Gastrocnemius medialis (tissue), 4 donors: ENCODE measurements around the gene SPEG. TPM values are rescaled to one million over a fixed set of nuclear protein-coding genes. Genes with fewer than 3 reads are reported as not detected.

Experiments used
- ATAC-seq, 2 donors: fragments of 150-250 bp; one replicate each; pipeline ENCODE4 v1.9.1; 2016
- DNase-seq, 2 donors: peaks; one replicate each; pipeline ENCODE4 v3.0.0-alpha.2; 2019
- H3K27ac ChIP-seq, 4 donors: fragments of 200-600 bp; sonication (generic); 1 replicate in 1 of 4; 2 replicates in 3 of 4; pipeline ENCODE4 v1.5.1; 2016 to 2018; ENCODE audit warnings: mild to moderate bottlenecking in 2 of 4, moderate library complexity in 1 of 4
- H3K27me3 ChIP-seq, 3 donors: fragments of 200-600 bp; sonication (generic) in 2 of 3; 1 replicate in 1 of 3; 2 replicates in 2 of 3; pipeline versions ENCODE4 v1.5.1 to v1.6.0; 2016 to 2019; ENCODE audit warnings: mild to moderate bottlenecking in 1 of 3, moderate library complexity in 1 of 3
- H3K36me3 ChIP-seq, 2 donors: fragments of 200-600 bp; sonication (generic) in 1 of 2; one replicate each; pipeline ENCODE4 v1.5.1; 2017 to 2018
- H3K4me1 ChIP-seq, 2 donors: fragments of 200-600 bp; sonication (generic) in 1 of 2; one replicate each; pipeline ENCODE4 v1.5.1; 2016 to 2017; ENCODE audit warnings: mild to moderate bottlenecking in 2 of 2
- H3K4me3 ChIP-seq, 4 donors: fragments of 200-600 bp; sonication (generic) in 3 of 4; 1 replicate in 1 of 4; 2 replicates in 3 of 4; pipeline ENCODE4 v1.5.1; 2016 to 2019; ENCODE audit warnings: mild to moderate bottlenecking in 2 of 4
- H3K9me3 ChIP-seq, 3 donors: fragments of 200-600 bp; sonication (generic) in 2 of 3; 1 replicate in 1 of 3; 2 replicates in 2 of 3; pipeline ENCODE4 v1.5.1; 2016 to 2019
- CTCF ChIP-seq, 5 experiments: fragments of 450-650 bp in 3 of 5; fragments of 200-600 bp in 2 of 5; sonication (generic) in 2 of 5; IDR thresholded peaks in 4 of 5; conservative IDR thresholded peaks in 1 of 5; 1 replicate in 4 of 5; 2 replicates in 1 of 5; pipeline ENCODE4 v1.5.1; 2016 to 2019; ENCODE audit warnings: antibody characterized with exemption in 5 of 5, mild to moderate bottlenecking in 3 of 5, moderate library complexity in 3 of 5
- POLR2A ChIP-seq, 2 donors: fragments of 450-650 bp; IDR thresholded peaks; one replicate each; pipeline ENCODE4 v1.6.1; 2017; ENCODE audit warnings: antibody characterized with exemption in 2 of 2, mild to moderate bottlenecking in 2 of 2, moderate library complexity in 2 of 2
- in situ Hi-C, 4 donors: fragments of 200-750 bp; cut with MboI; loops; one replicate each; pipeline versions ENCODE4 v1.15.0 to v1.8.0; 2017; ENCODE audit warnings: low sequenced_read_pairs in 4 of 4
- intact Hi-C: fragments of 100-400 bp; cut with DNase I; formaldehyde crosslinking; loops from one replicate; pipeline ENCODE4 v1.15.1; 2023; ENCODE audit warnings: low total_unique reads
- total RNA-seq, 4 donors: library from RNA; depleted of rRNA; stranded (reverse); fragments of >200 nt; gene quantifications; one replicate each; pipeline versions ENCODE4 v1.1.0 to v1.2.3, GENCODE V29; 2016

SPEG gene
- total RNA-seq, 4 donors from 2014 or later, result 104 to 387 (median 222) TPM

DNA sequence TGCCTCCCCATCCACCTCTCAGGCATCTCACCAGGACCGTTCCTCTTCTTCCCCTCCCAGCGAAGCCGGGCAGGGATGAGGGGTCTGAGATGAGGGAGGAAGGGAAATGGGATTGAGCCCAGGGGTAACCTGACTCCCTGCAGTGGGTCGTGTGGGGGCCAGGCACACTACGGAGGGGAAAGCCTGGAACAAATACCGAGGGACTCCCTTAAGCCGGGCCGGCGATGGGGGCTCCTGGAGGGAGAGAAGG, 250 bp upstream of the SPEG start:
- no peak for ATAC-seq
- H3K4me3 ChIP-seq, result peak overlapping the region; percentile 62 to 78 (median 68)
- in situ Hi-C loops, result no loop called here

DNA sequence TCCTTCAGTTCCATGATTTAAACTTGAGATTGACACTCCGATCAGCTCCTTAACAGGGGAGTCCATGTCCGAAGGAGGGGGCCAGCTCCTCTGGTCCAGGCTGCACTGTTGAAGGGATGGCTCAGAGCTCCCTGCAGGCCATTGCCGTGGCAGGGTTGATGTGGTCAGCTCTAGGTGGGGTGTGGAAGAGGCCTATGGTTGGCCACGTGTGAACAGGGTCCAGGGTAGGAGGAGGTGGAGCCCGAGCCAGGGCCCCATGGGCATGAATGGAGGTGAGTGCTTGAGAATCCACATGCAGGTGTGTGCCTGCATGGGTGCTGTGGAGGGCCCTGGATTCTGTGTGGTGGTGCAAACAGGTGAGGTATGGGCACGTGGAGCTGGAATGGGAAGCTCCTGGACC, 1.1 kb downstream of the SPEG start:
- peaks cover 64 to 77% of the 10 kb centered on the region in 2 donors for H3K4me1 ChIP-seq
- H3K4me3 ChIP-seq, result peak overlapping the region; percentile 62 to 78 (median 68)
- ATAC-seq (no peak), DNase-seq (peak in 1 of 2 donors; percentile 46)
- H3K27ac ChIP-seq, result peak overlapping the region; percentile 95 to 100 (median 98)
- no peaks in the 10 kb centered on the region for H3K27me3 ChIP-seq
- no peaks in the 10 kb centered on the region for H3K9me3 ChIP-seq
- no peaks in the 10 kb centered on the region for H3K36me3 ChIP-seq
- in situ Hi-C loops, result no loop called here
- intact Hi-C loops, result loop anchor here (2.0 kb wide), 1 partner anchor 17 kb away; the partner anchor contains the start of gene DES
- TF ChIP-seq POLR2A (IDR thresholded peaks at IDR 0.05) (no peak), CTCF (IDR thresholded peaks at IDR 0.05 in 4 of 5, conservative IDR thresholded peaks at IDR 0.05 in 1 of 5) (no peak)

More for the DNA sequence above, 250 bp upstream of the SPEG start:
- TF ChIP-seq POLR2A (IDR thresholded peaks at IDR 0.05) (no peak), CTCF (IDR thresholded peaks at IDR 0.05 in 4 of 5, conservative IDR thresholded peaks at IDR 0.05 in 1 of 5) (no peak)
- DNase-seq, result no peak
- no peaks in the 10 kb centered on the region for H3K9me3 ChIP-seq
- H3K27me3 ChIP-seq, result no peaks in the 10 kb centered on the region
- H3K4me1 ChIP-seq, result peaks cover 60 to 69% of the 10 kb centered on the region in 2 donors
- H3K27ac ChIP-seq, result peak overlapping the region; percentile 95 to 100 (median 98)
- intact Hi-C loops, result loop anchor here (1.0 to 2.0 kb wide), 2 partner anchors 16 to 29 kb away; partner anchors contain the start of gene DES
- H3K36me3 ChIP-seq, result no peaks in the 10 kb centered on the region

DNA sequence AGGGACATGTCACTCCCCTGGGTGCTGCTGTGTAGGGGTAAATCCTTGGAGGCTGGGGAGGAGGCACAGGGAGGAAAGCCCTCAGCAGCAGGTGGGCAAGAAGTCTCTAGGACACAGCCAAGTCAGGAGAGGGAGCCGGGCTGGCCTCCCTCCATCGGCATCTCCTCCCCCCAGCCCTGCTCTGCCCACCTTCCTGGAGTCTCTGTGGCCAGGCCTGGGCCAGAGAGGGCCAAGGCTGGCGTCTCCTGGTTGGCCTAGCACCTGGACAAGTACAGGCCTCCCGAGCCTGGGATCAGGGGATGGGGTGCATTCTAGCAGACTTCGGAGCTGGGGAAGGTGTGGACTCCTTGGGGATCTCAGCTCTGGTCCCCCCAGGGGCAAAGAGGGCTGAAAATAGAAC, 1.8 kb downstream of the SPEG start:
- H3K27ac ChIP-seq, result peak overlapping the region; percentile 95 to 100 (median 98)
- no peak for ATAC-seq
- intact Hi-C loops, result no loop called here
- H3K9me3 ChIP-seq, result no peaks in the 10 kb centered on the region
- peaks cover 66 to 78% of the 10 kb centered on the region in 2 donors for H3K4me1 ChIP-seq
- no peaks in the 10 kb centered on the region for H3K27me3 ChIP-seq
- TF ChIP-seq POLR2A (IDR thresholded peaks at IDR 0.05) (no peak), CTCF (IDR thresholded peaks at IDR 0.05 in 4 of 5, conservative IDR thresholded peaks at IDR 0.05 in 1 of 5) (no peak)
- no peaks in the 10 kb centered on the region for H3K36me3 ChIP-seq
- in situ Hi-C loops, result no loop called here
- peak in 1 of 2 donors; percentile 30 for DNase-seq
- peak overlapping the region; percentile 62 to 78 (median 68) for H3K4me3 ChIP-seq

GRCh38 chr2:219437141-219437540, 2.5 kb downstream of the SPEG start:
- H3K9me3 ChIP-seq, result no peaks in the 10 kb centered on the region
- peak overlapping the region in 3 of 4 donors; percentile 62 to 78 (median 63) for H3K4me3 ChIP-seq
- no peaks in the 10 kb centered on the region for H3K27me3 ChIP-seq
- no peak for TF ChIP-seq POLR2A (IDR thresholded peaks at IDR 0.05)
- TF ChIP-seq CTCF (IDR thresholded peaks at IDR 0.05 in 4 of 5, conservative IDR thresholded peaks at IDR 0.05 in 1 of 5), result no peak
- peak in 1 of 2 donors; percentile 51 for DNase-seq
- in situ Hi-C loops (no loop called here), intact Hi-C loops (no loop called here)
- no peaks in the 10 kb centered on the region for H3K36me3 ChIP-seq
- H3K27ac ChIP-seq, result peak overlapping the region; percentile 95 to 100 (median 98)
- ATAC-seq, result no peak
- H3K4me1 ChIP-seq, result peaks cover 66 to 79% of the 10 kb centered on the region in 2 donors

DNA sequence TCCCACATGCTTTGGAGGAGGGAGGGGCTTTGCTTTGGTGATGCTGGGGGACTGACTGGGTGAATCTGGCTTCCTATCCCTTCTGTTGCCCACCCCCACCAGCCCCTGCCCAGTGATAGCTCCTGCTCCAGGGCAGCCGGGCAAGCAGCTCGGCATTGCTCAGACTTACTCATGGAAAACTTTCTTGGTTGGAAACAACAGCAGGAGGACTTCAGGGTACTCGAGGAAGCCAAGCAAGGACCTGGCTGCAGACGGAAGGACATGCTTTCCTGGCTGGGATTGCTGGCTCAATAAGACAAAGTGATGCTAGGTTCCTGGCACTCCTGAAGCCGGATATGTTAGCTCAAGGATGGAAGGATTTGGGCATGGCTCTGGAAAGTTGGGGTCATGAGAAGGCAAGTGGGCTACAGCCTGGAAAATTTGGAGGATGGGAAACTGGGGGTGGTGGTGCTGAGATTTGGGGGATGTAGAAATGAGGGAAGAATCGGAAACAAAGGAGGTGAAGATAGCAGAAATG, 3.1 kb downstream of the SPEG start:
- TF ChIP-seq CTCF (IDR thresholded peaks at IDR 0.05 in 4 of 5, conservative IDR thresholded peaks at IDR 0.05 in 1 of 5) (no peak), POLR2A (IDR thresholded peaks at IDR 0.05) (no peak)
- DNase-seq (no peak), ATAC-seq (no peak)
- H3K36me3 ChIP-seq, result no peaks in the 10 kb centered on the region
- no peaks in the 10 kb centered on the region for H3K27me3 ChIP-seq
- peak overlapping the region; percentile 95 to 100 (median 98) for H3K27ac ChIP-seq
- intact Hi-C loops, result loop anchor here (2.0 kb wide), 1 partner anchor 15 kb away; no protein-coding TSS in a partner anchor
- in situ Hi-C loops, result no loop called here
- H3K9me3 ChIP-seq, result no peaks in the 10 kb centered on the region
- H3K4me3 ChIP-seq, result peak overlapping the region in 2 of 4 donors; percentile 62 to 78
- peaks cover 68 to 81% of the 10 kb centered on the region in 2 donors for H3K4me1 ChIP-seq
